Skeletal muscle tissue (tissue), 4 donors: ENCODE measurements around the gene LMNTD2. TPM values are rescaled to one million over a fixed set of nuclear protein-coding genes. Genes with fewer than 3 reads are reported as not detected.

Experiments used
- H3K27ac ChIP-seq: one replicate; pipeline ENCODE4 v1.7.0; 2013; ENCODE audit warnings: mild to moderate bottlenecking, low read depth, low read length, inconsistent platforms
- H3K27me3 ChIP-seq, 3 donors: one replicate each; pipeline ENCODE4 v1.7.0; 2013; ENCODE audit warnings: low read length in 3 of 3; ENCODE audit not compliant: control insufficient read depth in 3 of 3, insufficient read depth in 3 of 3
- H3K36me3 ChIP-seq, 3 donors: one replicate each; pipeline ENCODE4 v1.7.0; 2013; ENCODE audit warnings: low read length in 3 of 3; ENCODE audit not compliant: control insufficient read depth in 3 of 3, insufficient read depth in 3 of 3
- H3K4me1 ChIP-seq, 3 donors: one replicate each; pipeline ENCODE4 v1.7.0; 2013; ENCODE audit warnings: low read length in 3 of 3, mild to moderate bottlenecking in 3 of 3; ENCODE audit not compliant: control insufficient read depth in 3 of 3, insufficient read depth in 3 of 3
- H3K4me3 ChIP-seq, 3 donors: one replicate each; pipeline ENCODE4 v1.7.0; 2013; ENCODE audit warnings: low read length in 3 of 3
- H3K9ac ChIP-seq, 3 donors: one replicate each; pipeline ENCODE4 v1.7.0; 2013; ENCODE audit warnings: low read length in 3 of 3, mild to moderate bottlenecking in 3 of 3, moderate library complexity in 2 of 3, low read depth in 1 of 3
- H3K9me3 ChIP-seq, 3 donors: one replicate each; pipeline ENCODE4 v1.7.0; 2013; ENCODE audit warnings: low read length in 3 of 3; ENCODE audit not compliant: control insufficient read depth in 3 of 3
- total RNA-seq: library from RNA; depleted of rRNA; stranded (reverse); fragments of >200 nt; gene quantifications from one replicate; pipeline ENCODE4 v1.2.3, GENCODE V29; 2014
- donor health status: Osteomylitis.

LMNTD2 gene
- total RNA-seq, 1 donor from 2014 or later, result under 0.01 TPM

GRCh38 chr11:541433-541885 lies 19.1 kb downstream of the LMNTD2 start:
- Histone ChIP-seq H3K27me3 (peaks cover 0 to 30% (median 25%) of the 10 kb centered on the region in 3 donors), H3K36me3 (no peaks in the 10 kb centered on the region), H3K9ac (no peak overlapping the region), H3K27ac (no peak overlapping the region), H3K4me1 (peaks cover 10 to 16% (median 15%) of the 10 kb centered on the region in 3 donors), H3K9me3 (no peaks in the 10 kb centered on the region), H3K4me3 (no peak overlapping the region)

GRCh38 chr11:540583-541432 lies 19.7 kb downstream of the LMNTD2 start:
- Histone ChIP-seq H3K9ac (no peak overlapping the region), H3K27ac (no peak overlapping the region), H3K36me3 (no peaks in the 10 kb centered on the region), H3K9me3 (no peaks in the 10 kb centered on the region), H3K27me3 (peaks cover 0 to 30% (median 25%) of the 10 kb centered on the region in 3 donors), H3K4me1 (peaks cover 14 to 21% (median 18%) of the 10 kb centered on the region in 3 donors), H3K4me3 (no peak overlapping the region)

GRCh38 chr11:539971-540481 lies 20.5 kb downstream of the LMNTD2 start:
- Histone ChIP-seq H3K27ac (no peak overlapping the region), H3K4me1 (peaks cover 14 to 22% (median 18%) of the 10 kb centered on the region in 3 donors), H3K36me3 (no peaks in the 10 kb centered on the region), H3K9ac (no peak overlapping the region), H3K9me3 (no peaks in the 10 kb centered on the region), H3K4me3 (no peak overlapping the region), H3K27me3 (peaks cover 0 to 30% (median 25%) of the 10 kb centered on the region in 3 donors)

GRCh38 chr11:538431-539051 lies 22.0 kb downstream of the LMNTD2 start:
- peaks cover 0 to 30% (median 25%) of the 10 kb centered on the region in 3 donors for H3K27me3 ChIP-seq
- no peak overlapping the region for H3K27ac ChIP-seq
- no peak overlapping the region for H3K4me3 ChIP-seq
- peaks cover 1 to 4% (median 3%) of the 10 kb centered on the region in 3 donors for H3K36me3 ChIP-seq
- peaks cover 26 to 34% (median 31%) of the 10 kb centered on the region in 3 donors for H3K4me1 ChIP-seq
- no peak overlapping the region for H3K9ac ChIP-seq
- H3K9me3 ChIP-seq, result no peaks in the 10 kb centered on the region

GRCh38 chr11:537622-538430 lies 22.7 kb downstream of the LMNTD2 start:
- H3K4me3 ChIP-seq, result peak overlapping the region in 2 of 3 donors; percentile 14 to 61
- H3K27ac ChIP-seq, result no peak overlapping the region
- peaks cover 26 to 36% (median 36%) of the 10 kb centered on the region in 3 donors for H3K4me1 ChIP-seq
- no peaks in the 10 kb centered on the region for H3K9me3 ChIP-seq
- H3K36me3 ChIP-seq, result peaks cover 4 to 9% (median 8%) of the 10 kb centered on the region in 3 donors
- peaks cover 0 to 30% (median 25%) of the 10 kb centered on the region in 3 donors for H3K27me3 ChIP-seq
- H3K9ac ChIP-seq, result peak overlapping the region; percentile 10 to 57 (median 23)

GRCh38 chr11:536841-537621 lies 23.5 kb downstream of the LMNTD2 start, which contains the start of gene LRRC56:
TSS of gene LRRC56 (plus strand) at chr11:537527. CDS start at chr11:540685, 3,158 bp downstream.
- H3K27me3 ChIP-seq, result peaks cover 0 to 30% (median 25%) of the 10 kb centered on the region in 3 donors
- H3K9ac ChIP-seq, result peak within 1 kb of the TSS; percentile 10 to 57 (median 23)
- H3K27ac ChIP-seq, result no peak within 1 kb of the TSS
- peaks cover 26 to 41% (median 36%) of the 10 kb centered on the region in 3 donors for H3K4me1 ChIP-seq
- H3K36me3 ChIP-seq, result peaks cover 11 to 17% (median 15%) of the 10 kb centered on the region in 3 donors
- peak within 1 kb of the TSS; percentile 14 to 61 (median 56) for H3K4me3 ChIP-seq
- H3K9me3 ChIP-seq, result no peaks in the 10 kb centered on the region

- peak within 1 kb of the TSS; percentile 84 to 93 (median 91) for H3K9ac ChIP-seq
- H3K27ac ChIP-seq, result peak within 1 kb of the TSS; percentile 88
- peaks cover 26 to 41% (median 36%) of the 10 kb centered on the region in 3 donors for H3K4me1 ChIP-seq
- H3K4me3 ChIP-seq, result peak within 1 kb of the TSS; percentile 50 to 83 (median 81)
- H3K27me3 ChIP-seq, result peaks cover 0 to 26% (median 25%) of the 10 kb centered on the region in 3 donors
- H3K36me3 ChIP-seq, result peaks cover 18 to 25% (median 22%) of the 10 kb centered on the region in 3 donors
- no peaks in the 10 kb centered on the region for H3K9me3 ChIP-seq
Measured at GRCh38 chr11:535519-536454, 24.8 kb downstream of the LMNTD2 start, which contains the start of gene HRAS. TSS of gene HRAS (minus strand) at chr11:535576.

- Histone ChIP-seq H3K4me1 (peaks cover 26 to 41% (median 36%) of the 10 kb centered on the region in 3 donors), H3K9ac (peak overlapping the region in 1 of 3 donors; percentile 93), H3K9me3 (no peaks in the 10 kb centered on the region), H3K4me3 (peak overlapping the region in 2 of 3 donors; percentile 81 to 83), H3K36me3 (peaks cover 18 to 25% (median 22%) of the 10 kb centered on the region in 3 donors), H3K27ac (peak overlapping the region; percentile 88), H3K27me3 (peaks cover 0 to 25% (median 25%) of the 10 kb centered on the region in 3 donors)
Measured at GRCh38 chr11:535210-535518, 25.4 kb downstream of the LMNTD2 start.
